Measurements from ENCODE around the gene IGSF9.

- TF ChIP-seq CTCF (IDR thresholded peaks at IDR 0.05; ENCODE audit: low read length), result no peak
- TF ChIP-seq EZH2 (optimal IDR thresholded peaks at IDR 0.05; ENCODE audit: low read depth, low read length), result no peak
- no peak for TF ChIP-seq EZH2phosphoT487 (IDR thresholded peaks at IDR 0.05; ENCODE audit: low read length)
Observed at GRCh38 chr1:159989581-159989980, 44.2 kb upstream of the IGSF9 start.

Data from MM.1S (cell line).